GM23248 (cell line): Measurements from ENCODE around the gene TANK.

Source experiments
- EZH2 ChIP-seq: fragments of 200-600 bp; sonication (generic); IDR thresholded peaks from 2 replicates; pipeline ENCODE4 v1.6.1; 2018; ENCODE audit warnings: antibody characterized with exemption, mild to moderate bottlenecking; ENCODE audit not compliant: insufficient read depth, poor library complexity, severe bottlenecking
- EZH2phosphoT487 ChIP-seq: fragments of 200-600 bp; sonication (generic); IDR thresholded peaks from 2 replicates; pipeline ENCODE4 v1.6.1; 2018; ENCODE audit warnings: antibody characterized with exemption, moderate library complexity, mild to moderate bottlenecking, low read depth; ENCODE audit not compliant: insufficient read depth

DNA sequence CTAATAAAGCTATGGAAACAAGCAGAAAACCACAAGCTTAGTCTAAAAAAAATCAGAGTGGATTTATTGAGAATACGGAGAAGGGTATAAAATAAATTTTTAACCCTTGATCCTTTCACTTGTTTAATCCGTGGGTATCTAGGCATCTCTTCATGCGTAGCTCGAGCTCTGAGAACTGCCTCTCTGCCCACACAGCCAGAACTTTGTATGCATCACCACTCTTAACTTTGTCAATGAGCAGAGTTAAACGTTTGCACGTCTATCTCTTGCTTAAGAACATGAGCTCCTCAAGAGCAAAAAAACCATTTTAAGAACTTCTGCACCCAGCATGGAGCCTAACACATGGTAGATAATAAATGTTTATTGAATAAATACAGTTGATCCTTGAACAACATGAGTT, 26.9 kb upstream of the TANK start:
- no peak for TF ChIP-seq EZH2phosphoT487
- no peak for TF ChIP-seq EZH2
